VCaP (cell line): ENCODE results near the gene BRD9.
"Not testable (repeated sequence)": the region's sequence is repeated elsewhere in the genome, so short reads cannot be mapped to it uniquely, and the experiment has no call there.

ENCODE experiments used
- H3K27ac ChIP-seq: fragments of 450-650 bp; 2 replicates; pipeline ENCODE4 v1.5.1; 2017
- TF ChIP-seq, protein P1 (sequence below): fragments of 450-650 bp; conservative IDR thresholded peaks from 2 replicates; pipeline ENCODE4 v1.5.1; 2017; ENCODE audit warnings: mild to moderate bottlenecking, moderate library complexity

BRD9 gene

DNA sequence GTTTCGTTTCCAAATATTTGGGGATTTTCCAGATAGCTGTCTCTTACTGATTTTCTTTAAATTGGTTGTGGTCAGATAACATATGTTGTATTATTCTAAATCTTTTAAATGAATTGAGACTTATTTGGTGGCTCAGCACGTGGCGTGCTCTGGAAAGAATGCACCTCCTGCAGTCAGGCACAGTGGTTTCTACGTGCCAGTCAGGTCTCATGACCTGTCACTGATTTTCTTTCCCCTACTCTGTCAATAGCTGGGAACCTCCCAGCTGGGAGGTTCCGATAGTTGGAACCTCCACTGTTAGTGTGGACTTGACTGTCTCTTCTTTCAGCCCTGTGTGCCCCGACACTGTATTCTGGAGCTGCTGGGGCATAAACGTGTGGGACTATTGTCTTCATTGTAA is 27.7 kb upstream of the BRD9 start:
- TF ChIP-seq, protein P1, sequence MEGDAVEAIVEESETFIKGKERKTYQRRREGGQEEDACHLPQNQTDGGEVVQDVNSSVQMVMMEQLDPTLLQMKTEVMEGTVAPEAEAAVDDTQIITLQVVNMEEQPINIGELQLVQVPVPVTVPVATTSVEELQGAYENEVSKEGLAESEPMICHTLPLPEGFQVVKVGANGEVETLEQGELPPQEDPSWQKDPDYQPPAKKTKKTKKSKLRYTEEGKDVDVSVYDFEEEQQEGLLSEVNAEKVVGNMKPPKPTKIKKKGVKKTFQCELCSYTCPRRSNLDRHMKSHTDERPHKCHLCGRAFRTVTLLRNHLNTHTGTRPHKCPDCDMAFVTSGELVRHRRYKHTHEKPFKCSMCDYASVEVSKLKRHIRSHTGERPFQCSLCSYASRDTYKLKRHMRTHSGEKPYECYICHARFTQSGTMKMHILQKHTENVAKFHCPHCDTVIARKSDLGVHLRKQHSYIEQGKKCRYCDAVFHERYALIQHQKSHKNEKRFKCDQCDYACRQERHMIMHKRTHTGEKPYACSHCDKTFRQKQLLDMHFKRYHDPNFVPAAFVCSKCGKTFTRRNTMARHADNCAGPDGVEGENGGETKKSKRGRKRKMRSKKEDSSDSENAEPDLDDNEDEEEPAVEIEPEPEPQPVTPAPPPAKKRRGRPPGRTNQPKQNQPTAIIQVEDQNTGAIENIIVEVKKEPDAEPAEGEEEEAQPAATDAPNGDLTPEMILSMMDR: no peak
- no peak overlapping the region for H3K27ac ChIP-seq

DNA sequence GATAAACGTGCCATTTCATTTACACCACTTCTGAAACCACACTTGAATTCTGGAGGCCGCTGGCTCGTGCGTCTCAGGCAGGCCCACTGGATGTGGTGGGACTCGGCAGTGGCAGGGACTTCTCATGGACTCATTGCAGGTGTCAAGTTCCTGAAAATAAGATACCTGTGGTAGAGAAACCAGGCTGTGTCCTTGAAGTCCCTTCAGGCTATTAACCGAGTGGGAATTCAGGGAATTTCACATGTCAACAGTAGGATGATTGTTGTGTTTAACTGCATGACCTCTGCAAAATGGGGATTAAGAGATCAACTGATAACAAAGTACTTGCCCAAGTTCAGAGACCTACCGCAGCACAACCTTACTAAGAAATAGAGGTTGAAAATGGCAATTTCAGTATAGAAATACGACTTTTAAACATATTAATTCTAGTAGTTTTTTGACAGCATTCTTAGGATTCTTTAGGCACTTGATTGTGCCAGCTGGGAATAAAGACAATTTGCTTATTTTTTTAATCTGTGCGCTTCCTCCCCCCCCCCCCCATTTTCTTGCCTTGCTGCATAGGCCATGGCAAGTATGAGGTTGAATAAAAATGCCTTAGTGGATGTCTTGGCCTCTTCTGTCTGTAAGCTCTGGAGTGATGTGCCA is 26.9 kb upstream of the BRD9 start:
- TF ChIP-seq, protein P1: no peak
- peak overlapping the region; percentile 10; the same call in 1 of the 2 replicates for H3K27ac ChIP-seq

DNA sequence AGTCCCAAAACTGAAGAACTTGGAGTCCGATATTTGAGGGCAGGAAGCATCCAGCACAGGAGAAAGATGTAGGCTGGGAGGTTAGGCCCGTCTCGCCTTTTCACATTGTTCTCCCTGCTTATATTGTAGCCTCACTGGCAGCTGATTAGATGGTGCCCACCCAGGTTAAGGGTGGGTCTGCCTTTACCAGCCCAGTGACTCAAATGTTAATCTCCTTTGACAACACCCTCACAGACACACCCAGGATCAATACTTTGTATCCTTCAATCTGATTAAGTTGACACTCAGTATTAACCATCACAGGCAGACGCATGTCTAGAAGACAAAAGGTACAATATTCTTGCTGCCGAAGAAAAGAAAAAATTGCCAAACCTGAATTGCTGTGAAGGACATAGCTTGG is 26.1 kb upstream of the BRD9 start:
- peak overlapping the region; percentile 10; the same call in 1 of the 2 replicates for H3K27ac ChIP-seq

DNA sequence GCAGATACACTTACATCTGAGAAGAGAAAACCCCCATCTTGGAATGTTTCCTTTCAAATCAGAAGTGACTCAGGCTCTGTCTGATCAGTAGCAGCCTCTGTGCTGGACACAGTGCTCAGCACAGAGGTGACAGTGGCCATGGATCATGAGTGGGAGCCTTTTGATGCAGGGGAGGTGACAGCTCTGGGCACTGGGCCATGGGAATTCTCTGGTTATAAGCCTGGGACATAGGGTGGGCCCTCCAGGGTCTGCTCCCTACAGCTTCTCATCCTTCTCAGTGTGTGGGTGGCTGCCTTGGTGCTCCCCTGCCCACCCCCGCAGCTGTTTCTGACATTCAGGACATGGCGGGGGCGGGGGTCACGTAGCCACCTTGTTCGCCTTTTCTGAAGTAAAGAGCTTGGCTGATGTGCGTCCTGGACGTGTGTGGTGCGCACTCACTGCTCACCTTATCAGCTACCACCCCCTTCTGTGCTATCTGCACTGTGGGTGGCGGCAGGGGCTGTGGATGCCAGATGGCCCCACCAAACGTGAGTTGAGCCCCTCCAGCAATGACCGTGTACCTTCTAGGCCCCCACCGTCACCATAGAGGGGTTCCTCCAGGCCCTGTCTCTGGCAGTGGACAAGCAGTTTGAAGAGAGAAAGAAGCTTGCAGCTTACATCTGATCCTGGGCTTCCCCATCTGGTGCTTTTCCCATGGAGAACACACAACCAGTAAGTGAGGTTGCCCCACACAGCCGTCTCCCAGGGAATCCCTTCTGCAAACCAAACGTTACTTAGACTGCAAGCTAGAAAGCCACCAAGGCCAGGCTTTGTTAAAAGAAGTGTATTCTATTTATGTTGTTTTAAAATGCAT is 24.1 kb upstream of the BRD9 start:
- H3K27ac ChIP-seq: no peak overlapping the region
- TF ChIP-seq, protein P1: no peak

DNA sequence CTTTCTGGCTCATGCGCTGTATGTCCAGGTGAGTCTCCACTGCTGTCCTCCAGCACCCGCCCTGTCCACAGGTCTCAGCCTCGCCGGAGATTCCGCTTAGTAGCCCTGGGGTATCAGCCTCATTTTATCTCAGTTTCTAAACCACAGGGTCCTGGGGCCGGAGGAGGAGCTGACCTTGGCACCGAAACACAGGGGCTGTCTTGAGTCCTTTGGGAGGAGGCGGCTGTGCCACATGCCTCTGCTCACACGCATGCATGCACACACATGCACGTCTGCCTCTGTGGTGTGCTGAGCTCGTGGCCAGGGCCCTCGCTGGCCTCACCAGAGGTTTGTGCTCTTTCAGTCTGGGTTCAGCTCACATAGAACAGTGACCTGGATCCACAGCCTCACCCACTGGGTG is 23.3 kb upstream of the BRD9 start:
- TF ChIP-seq, protein P1: no peak
- H3K27ac ChIP-seq: no peak overlapping the region

DNA sequence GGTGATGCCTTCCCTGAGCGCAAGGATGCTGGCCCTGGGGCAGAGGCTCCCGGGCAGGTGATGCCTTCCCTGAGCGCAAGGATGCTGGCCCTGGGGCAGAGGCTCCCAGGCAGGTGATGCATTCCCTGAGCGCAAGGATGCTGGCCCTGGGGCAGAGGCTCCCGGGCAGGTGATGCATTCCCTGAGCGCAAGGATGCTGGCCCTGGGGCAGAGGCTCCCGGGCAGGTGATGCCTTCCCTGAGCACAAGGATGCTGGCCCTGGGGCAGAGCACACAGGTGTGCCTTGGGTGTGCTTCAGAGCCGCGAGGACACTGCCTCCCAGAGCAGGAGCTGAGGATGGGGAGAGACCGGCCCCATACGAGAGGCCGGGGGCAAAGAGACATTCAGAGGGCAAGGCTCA is 22.7 kb upstream of the BRD9 start:
- H3K27ac ChIP-seq: not testable (repeated sequence)

DNA sequence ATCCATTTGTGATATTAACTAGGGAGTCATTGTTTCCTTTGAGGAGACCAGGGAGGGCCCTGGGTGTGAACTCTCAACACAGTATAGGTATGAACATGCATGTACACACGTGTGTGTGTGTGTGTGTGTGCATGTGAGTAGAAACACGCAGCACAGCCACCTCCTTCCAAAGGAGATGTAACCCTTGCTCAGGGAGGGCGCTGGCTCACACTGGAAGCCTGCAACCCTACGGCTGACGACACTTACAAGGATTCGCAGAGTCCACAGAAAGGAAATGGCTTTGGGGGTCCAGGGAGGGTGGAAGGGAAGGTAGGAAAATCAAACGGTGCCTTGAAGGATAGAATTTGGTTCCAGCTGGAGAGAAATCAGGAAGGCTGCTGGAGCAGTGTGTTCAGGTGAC is 22.0 kb upstream of the BRD9 start:
- TF ChIP-seq, protein P1: no peak
- no peak overlapping the region for H3K27ac ChIP-seq

DNA sequence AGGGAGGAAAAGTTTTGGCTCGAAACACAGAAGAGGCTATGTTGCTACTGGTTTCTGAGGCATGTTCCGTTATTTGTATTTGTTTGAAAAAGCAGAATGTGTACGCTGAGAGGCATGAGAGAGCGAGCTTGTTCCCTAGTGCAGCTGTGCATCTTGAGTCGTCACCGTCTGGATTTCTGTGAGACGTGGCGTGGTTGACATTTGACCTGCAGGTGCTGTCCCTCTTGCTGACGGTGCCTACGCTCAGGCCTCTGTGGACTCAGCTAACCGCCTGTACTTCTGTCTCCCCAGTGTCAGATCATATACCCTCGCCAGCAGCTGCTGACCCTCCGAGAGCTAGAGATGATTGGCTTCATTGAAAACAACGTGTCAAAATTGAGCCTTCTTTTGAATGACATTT is 21.6 kb upstream of the BRD9 start:
- TF ChIP-seq, protein P1: no peak
- no peak overlapping the region for H3K27ac ChIP-seq
